Stimulated activated CD8-positive, alpha-beta memory T cell treated with anti-CD3 and anti-CD28 coated beads, Interleukin-12 subunit alpha, Interleukin-12 subunit beta, amount 100 ng/mL, for 4 hours (primary cell): ENCODE measurements around the gene ABHD16B.
A peak's percentile ranks its signal among the peaks of the same experiment; 100 is the strongest.
"Not testable (repeated sequence)": the region's sequence is repeated elsewhere in the genome, so short reads cannot be mapped to it uniquely, and the experiment has no call there.

ENCODE experiments used
- DNase-seq: peaks from one replicate; pipeline ENCODE4 v3.0.0-alpha.2; 2020; ENCODE audit warnings: low read depth

ABHD16B gene

GRCh38 chr20:63878899-63879663 is 17.8 kb downstream of the ABHD16B start:
- no peak for DNase-seq

- not testable (repeated sequence) for DNase-seq
These were observed 19.6 kb downstream of the ABHD16B start for GRCh38 chr20:63880901-63881300.

GRCh38 chr20:63881451-63882226 is 20.3 kb downstream of the ABHD16B start:
- no peak for DNase-seq

- DNase-seq, result no peak
These were observed 21.2 kb downstream of the ABHD16B start for GRCh38 chr20:63882257-63883200.

GRCh38 chr20:63883201-63883593 is 21.9 kb downstream of the ABHD16B start:
- no peak for DNase-seq

GRCh38 chr20:63884506-63885263 is 23.4 kb downstream of the ABHD16B start:
- DNase-seq, result no peak

GRCh38 chr20:63885264-63886053 is 24.2 kb downstream of the ABHD16B start:
- no peak for DNase-seq

GRCh38 chr20:63886054-63886419 is 24.7 kb downstream of the ABHD16B start:
- DNase-seq, result no peak

GRCh38 chr20:63886921-63887320 is 25.6 kb downstream of the ABHD16B start:
- no peak for DNase-seq

- no peak for DNase-seq
These were observed 28.2 kb downstream of the ABHD16B start for GRCh38 chr20:63889241-63890200.

GRCh38 chr20:63890201-63890576 is 28.9 kb downstream of the ABHD16B start:
- no peak for DNase-seq

- no peak for DNase-seq
These were observed 29.3 kb downstream of the ABHD16B start for GRCh38 chr20:63890616-63891015.

- no peak for DNase-seq
These were observed 30.0 kb downstream of the ABHD16B start for GRCh38 chr20:63891061-63892002.

GRCh38 chr20:63892402-63892801 is 31.1 kb downstream of the ABHD16B start:
- DNase-seq, result no peak

GRCh38 chr20:63893999-63894357 is 32.7 kb downstream of the ABHD16B start:
- no peak for DNase-seq

GRCh38 chr20:63894358-63895201 is 33.3 kb downstream of the ABHD16B start, which contains the start of gene DNAJC5:
DNAJC5 (plus strand) TSS chr20:63895126; CDS start chr20:63928346, 33,220 bp downstream.
- peak; percentile 96 for DNase-seq

- DNase-seq, result no peak
These were observed 34.1 kb downstream of the ABHD16B start for GRCh38 chr20:63895202-63895951.
